ENCODE measurements around the gene DLGAP1. TPM values are rescaled to one million over a fixed set of nuclear protein-coding genes. Genes with fewer than 3 reads are reported as not detected.

DLGAP1 gene
- total and polyA plus RNA-seq, 9 donors = 2.0 to 42.7 (median 3.8) TPM

- Histone ChIP-seq H3K36me3 (no peaks in the 10 kb centered on the region), H3K4me1 (ENCODE audit: insufficient read depth) (no peaks in the 10 kb centered on the region), H3K27ac (no peak overlapping the region), H3K27me3 (no peaks in the 10 kb centered on the region), H3K4me3 (no peak overlapping the region), H3K9me3 (no peaks in the 10 kb centered on the region)
- intact Hi-C loops (cut with DNase I) = loop anchor here in 1 of 4 donors (10.0 kb wide), 1 partner anchor 82 kb away; no protein-coding TSS in a partner anchor
- TF ChIP-seq CTCF (IDR thresholded peaks at IDR 0.05) = no peak
- no peak for TF ChIP-seq POLR2A (IDR thresholded peaks at IDR 0.05)
- TF ChIP-seq EP300 (IDR thresholded peaks at IDR 0.05) = no peak
- DNase-seq = no peak
These were observed 888.3 kb downstream of the DLGAP1 start for GRCh38 chr18:3566851-3567250.

- no peaks in the 10 kb centered on the region for H3K4me1 ChIP-seq (ENCODE audit: insufficient read depth)
- intact Hi-C loops (cut with DNase I) = loop anchor here in 1 of 4 donors (10.0 kb wide), 1 partner anchor 76 kb away; no protein-coding TSS in a partner anchor
These were observed 894.4 kb downstream of the DLGAP1 start for GRCh38 chr18:3560755-3561154.

GRCh38 chr18:3554811-3555427 is 900.2 kb downstream of the DLGAP1 start:
- WGBS, 3 donors = 44 to 53% (median 45%) methylated on average over 2 of the region's 2 CpGs
- Histone ChIP-seq H3K27ac (no peak overlapping the region), H3K9me3 (no peaks in the 10 kb centered on the region), H3K4me1 (ENCODE audit: insufficient read depth) (no peaks in the 10 kb centered on the region), H3K4me3 (no peak overlapping the region), H3K36me3 (no peaks in the 10 kb centered on the region), H3K27me3 (no peaks in the 10 kb centered on the region)
- no peak for DNase-seq
- TF ChIP-seq CTCF (IDR thresholded peaks at IDR 0.05) (no peak), EP300 (IDR thresholded peaks at IDR 0.05) (no peak), POLR2A (IDR thresholded peaks at IDR 0.05) (no peak)
- intact Hi-C loops (cut with DNase I) = no loop called here

More at GRCh38 chr18:3560755-3561154, 894.4 kb downstream of the DLGAP1 start:
- Histone ChIP-seq H3K27ac (no peak overlapping the region), H3K27me3 (no peaks in the 10 kb centered on the region), H3K36me3 (no peaks in the 10 kb centered on the region), H3K9me3 (no peaks in the 10 kb centered on the region), H3K4me3 (no peak overlapping the region)
- 60 to 84% (median 72%) methylated on average over 3 of the region's 3 CpGs for WGBS, 3 donors
- TF ChIP-seq POLR2A (IDR thresholded peaks at IDR 0.05) = no peak
- TF ChIP-seq CTCF (IDR thresholded peaks at IDR 0.05) = no peak
- TF ChIP-seq EP300 (IDR thresholded peaks at IDR 0.05) = no peak
- no peak for DNase-seq

- TF ChIP-seq CTCF (IDR thresholded peaks at IDR 0.05) (no peak), EP300 (IDR thresholded peaks at IDR 0.05) (no peak), POLR2A (IDR thresholded peaks at IDR 0.05) (no peak)
- H3K9me3 ChIP-seq = no peaks in the 10 kb centered on the region
- H3K4me1 ChIP-seq (ENCODE audit: insufficient read depth) = no peaks in the 10 kb centered on the region
- no peak overlapping the region for H3K4me3 ChIP-seq
- DNase-seq = no peak
- no peaks in the 10 kb centered on the region for H3K36me3 ChIP-seq
- H3K27ac ChIP-seq = no peak overlapping the region
- intact Hi-C loops (cut with DNase I) = no loop called here
- 56 to 67% (median 61%) methylated on average over 9 of the region's 9 CpGs for WGBS, 3 donors
- no peaks in the 10 kb centered on the region for H3K27me3 ChIP-seq
These were observed 901.0 kb downstream of the DLGAP1 start for GRCh38 chr18:3554091-3554601.
